Spleen (tissue), 11 donors: Measurements from ENCODE around the gene KIAA0825. TPM values are rescaled to one million over a fixed set of nuclear protein-coding genes. Genes with fewer than 3 reads are reported as not detected.

Experiments
- DNase-seq: peaks from one replicate; pipeline ENCODE4 v3.0.0-alpha.2; 2020
- H3K27ac ChIP-seq, 8 donors: fragments of 200-600 bp; sonication (generic) in 7 of 8; 1 replicate in 4 of 8; 2 replicates in 4 of 8; pipeline versions ENCODE4 v1.5.0 to v1.8.0; 2016 to 2021; ENCODE audit warnings: inconsistent platforms in 4 of 8, mild to moderate bottlenecking in 4 of 8, moderate library complexity in 1 of 8
- H3K27me3 ChIP-seq, 7 donors: fragments of 200-600 bp; sonication (generic) in 6 of 7; replicated peaks in 1 of 7; 1 replicate in 4 of 7; 2 replicates in 3 of 7; pipeline versions ENCODE4 v1.5.0 to v1.8.0; 2016 to 2021; ENCODE audit warnings: inconsistent platforms in 3 of 7, mild to moderate bottlenecking in 1 of 7
- H3K36me3 ChIP-seq, 6 donors: fragments of 200-600 bp; sonication (generic) in 5 of 6; 1 replicate in 4 of 6; 2 replicates in 2 of 6; pipeline versions ENCODE4 v1.5.0 to v1.8.0; 2016 to 2021; ENCODE audit warnings: inconsistent platforms in 2 of 6
- H3K4me1 ChIP-seq, 6 donors: fragments of 200-600 bp; sonication (generic) in 5 of 6; 1 replicate in 3 of 6; 2 replicates in 3 of 6; pipeline versions ENCODE4 v1.5.0 to v1.8.0; 2016 to 2021; ENCODE audit warnings: inconsistent platforms in 3 of 6
- H3K4me3 ChIP-seq, 8 donors: fragments of 200-600 bp; sonication (generic) in 7 of 8; 1 replicate in 4 of 8; 2 replicates in 4 of 8; pipeline versions ENCODE4 v1.5.0 to v1.8.0; 2016 to 2021; ENCODE audit warnings: inconsistent platforms in 4 of 8, mild to moderate bottlenecking in 4 of 8, moderate library complexity in 2 of 8
- H3K9me3 ChIP-seq, 8 donors: fragments of 200-600 bp; sonication (generic) in 7 of 8; 1 replicate in 4 of 8; 2 replicates in 4 of 8; pipeline versions ENCODE4 v1.5.0 to v1.8.0; 2016 to 2021; ENCODE audit warnings: inconsistent platforms in 4 of 8
- CTCF ChIP-seq, 11 experiments: fragments of 200-600 bp in 7 of 11; fragments of 450-650 bp in 4 of 11; sonication (generic) in 4 of 11; IDR thresholded peaks in 8 of 11; conservative IDR thresholded peaks in 3 of 11; 1 replicate in 7 of 11; 2 replicates in 4 of 11; pipeline versions ENCODE4 v1.4.0 to v1.8.0; 2016 to 2021; ENCODE audit warnings: antibody characterized with exemption in 11 of 11, inconsistent platforms in 4 of 11, mild to moderate bottlenecking in 1 of 11
- POLR2A ChIP-seq, 3 donors: fragments of 450-650 bp; IDR thresholded peaks; one replicate each; pipeline ENCODE4 v1.5.1; 2017; ENCODE audit warnings: antibody characterized with exemption in 3 of 3, mild to moderate bottlenecking in 1 of 3
- POLR2AphosphoS5 ChIP-seq, 3 donors: sonication (generic); formaldehyde crosslinking; IDR thresholded peaks; one replicate each; pipeline ENCODE4 v1.5.1; 2017; ENCODE audit warnings: antibody characterized with exemption in 3 of 3
- WGBS, 5 donors: extraction: QIAGEN DNeasy Blood & Tissue Kit in 3 of 5; methylation state at CpG; one replicate each; pipeline versions ENCODE4 v1.1.5 to v1.1.7; 2013 to 2018; 5-methylcytosine and 5-hydroxymethylcytosine counted together
- intact Hi-C: fragments of 100-400 bp; cut with DNase I; formaldehyde crosslinking; loops from one replicate; pipeline ENCODE4 v1.15.0; 2023; ENCODE audit warnings: low total_unique reads
- polyA plus RNA-seq, 3 donors: library from polyadenylated mRNA; stranded (reverse); fragments of 200-250 nt; gene quantifications; one replicate each; pipeline ENCODE4 v1.2.1, GENCODE V29; 2013
- total RNA-seq, 7 donors: library from RNA; depleted of rRNA in 3 of 7; stranded (reverse); fragments of >200 nt in 3 of 7; fragmentation: NEBNext Ultra II Directional in 4 of 7; extraction: Animal tissue kit (Norgen Biotek cat#: 25700) in 4 of 7; gene quantifications; one replicate each; pipeline versions ENCODE4 v1.1.0 to v1.2.1, GENCODE V29; 2016 to 2021
- donor health status: healthy with polysubstance abuse.
- donor health status: DM: no; HTN: no; CAD: no; lungs with moderate emphysema.
- donor health status: DM: no; HTN: no; CAD: no.
- donor health status: Bipolar disorder and iron deficiency.
- donor health status: healthy.
- donor health status: DM: no; HTN: no; CAD: no.
- donor health status: DM: yes; HTN: yes; CAD: no.

KIAA0825 gene
- total and polyA plus RNA-seq, 10 donors: 0.20 to 13.5 (median 6.0) TPM

GRCh38 chr5:94281236-94281801 lies 337.1 kb downstream of the KIAA0825 start:
- WGBS, 5 donors: 81 to 95% (median 87%) methylated on average over 2 of the region's 2 CpGs
- TF ChIP-seq POLR2AphosphoS5 (IDR thresholded peaks at IDR 0.05) (no peak), CTCF (IDR thresholded peaks at IDR 0.05 in 8 of 11, conservative IDR thresholded peaks at IDR 0.05 in 3 of 11) (no peak), POLR2A (IDR thresholded peaks at IDR 0.05) (no peak)
- no peak for DNase-seq

GRCh38 chr5:94276751-94277150 lies 341.7 kb downstream of the KIAA0825 start:
- 69 to 92% (median 89%) methylated on average over 1 of the region's 1 CpG for WGBS, 5 donors
- intact Hi-C loops: no loop called here
- no peak for TF ChIP-seq CTCF (IDR thresholded peaks at IDR 0.05 in 8 of 11, conservative IDR thresholded peaks at IDR 0.05 in 3 of 11)
- TF ChIP-seq POLR2AphosphoS5 (IDR thresholded peaks at IDR 0.05): no peak
- no peak for TF ChIP-seq POLR2A (IDR thresholded peaks at IDR 0.05)

More at GRCh38 chr5:94281236-94281801, 337.1 kb downstream of the KIAA0825 start:
- Histone ChIP-seq H3K27ac (no peak overlapping the region), H3K9me3 (peaks cover 0 to 4% (median 0%) of the 10 kb centered on the region in 8 donors), H3K36me3 (no peaks in the 10 kb centered on the region), H3K4me3 (no peak overlapping the region), H3K27me3 (no peaks in the 10 kb centered on the region), H3K4me1 (no peaks in the 10 kb centered on the region)
- intact Hi-C loops: no loop called here

GRCh38 chr5:94276048-94276447 lies 342.4 kb downstream of the KIAA0825 start:
- no peak overlapping the region for H3K27ac ChIP-seq
- peaks cover 0 to 4% (median 0%) of the 10 kb centered on the region in 8 donors for H3K9me3 ChIP-seq
- no peaks in the 10 kb centered on the region for H3K36me3 ChIP-seq
- no peaks in the 10 kb centered on the region for H3K4me1 ChIP-seq
- H3K27me3 ChIP-seq: no peaks in the 10 kb centered on the region
- no peak overlapping the region for H3K4me3 ChIP-seq
- intact Hi-C loops: no loop called here
- no peak for DNase-seq
- WGBS, 5 donors: 57 to 80% (median 71%) methylated on average over 1 of the region's 1 CpG
- TF ChIP-seq POLR2AphosphoS5 (IDR thresholded peaks at IDR 0.05): no peak
- TF ChIP-seq POLR2A (IDR thresholded peaks at IDR 0.05): no peak
- no peak for TF ChIP-seq CTCF (IDR thresholded peaks at IDR 0.05 in 8 of 11, conservative IDR thresholded peaks at IDR 0.05 in 3 of 11)

More at GRCh38 chr5:94276751-94277150, 341.7 kb downstream of the KIAA0825 start:
- Histone ChIP-seq H3K9me3 (peaks cover 0 to 4% (median 0%) of the 10 kb centered on the region in 8 donors), H3K36me3 (no peaks in the 10 kb centered on the region), H3K27me3 (no peaks in the 10 kb centered on the region), H3K27ac (no peak overlapping the region), H3K4me1 (no peaks in the 10 kb centered on the region), H3K4me3 (no peak overlapping the region)
- DNase-seq: no peak

GRCh38 chr5:94274707-94275106 lies 343.7 kb downstream of the KIAA0825 start:
- Histone ChIP-seq H3K9me3 (peaks cover 0 to 11% (median 6%) of the 10 kb centered on the region in 8 donors), H3K36me3 (no peaks in the 10 kb centered on the region), H3K4me3 (no peak overlapping the region), H3K27me3 (no peaks in the 10 kb centered on the region), H3K4me1 (no peaks in the 10 kb centered on the region), H3K27ac (no peak overlapping the region)
- TF ChIP-seq CTCF (IDR thresholded peaks at IDR 0.05 in 8 of 11, conservative IDR thresholded peaks at IDR 0.05 in 3 of 11): no peak
- no peak for TF ChIP-seq POLR2AphosphoS5 (IDR thresholded peaks at IDR 0.05)
- no peak for TF ChIP-seq POLR2A (IDR thresholded peaks at IDR 0.05)
- intact Hi-C loops: no loop called here
- DNase-seq: no peak
- WGBS, 5 donors: 91 to 96% (median 93%) methylated on average over 4 of the region's 4 CpGs
